Neural cell (in vitro differentiated cells): ENCODE results near the gene PTPRF. TPM values are rescaled to one million over a fixed set of nuclear protein-coding genes. Genes with fewer than 3 reads are reported as not detected.
"Not testable (repeated sequence)": the region's sequence is repeated elsewhere in the genome, so short reads cannot be mapped to it uniquely, and the experiment has no call there.

Experiments
- H2AFZ ChIP-seq: fragments of 200-600, 300-800 bp; sonication (generic), shearing (Covaris generic); 2 replicates; pipeline ENCODE4 v1.6.0; 2014; ENCODE audit warnings: low read depth, mild to moderate bottlenecking, antibody characterized with exemption, low read length, moderate library complexity
- H3F3A ChIP-seq: fragments of 200-600 bp; shearing (Covaris generic); 2 replicates; pipeline ENCODE4 v1.6.1; 2016; ENCODE audit warnings: mild to moderate bottlenecking, moderate library complexity, mixed read lengths, antibody characterized with exemption, low read length; ENCODE audit not compliant: insufficient read depth, poor library complexity, severe bottlenecking
- H3K27ac ChIP-seq: fragments of 200-600, 300-800 bp; sonication (generic), shearing (Covaris generic); 2 replicates; pipeline ENCODE4 v1.5.1; 2014; ENCODE audit warnings: mild to moderate bottlenecking, low read length, moderate library complexity
- H3K27me3 ChIP-seq: fragments of 300-800, 200-600 bp; sonication (generic), shearing (Covaris generic); 2 replicates; pipeline ENCODE4 v1.6.0; 2014; ENCODE audit warnings: mild to moderate bottlenecking, low read depth, low read length, moderate library complexity; ENCODE audit not compliant: insufficient read depth
- H3K36me3 ChIP-seq: fragments of 300-800, 200-600 bp; sonication (generic), shearing (Covaris generic); 2 replicates; pipeline ENCODE4 v1.5.1; 2014; ENCODE audit warnings: mild to moderate bottlenecking, antibody characterized with exemption, low read length, moderate library complexity; ENCODE audit not compliant: insufficient read depth
- H3K4me2 ChIP-seq: fragments of 300-800, 200-600 bp; sonication (generic), shearing (Covaris generic); 2 replicates; pipeline ENCODE4 v1.6.0; 2014; ENCODE audit warnings: mild to moderate bottlenecking, low read length
- H3K4me3 ChIP-seq: fragments of 300-800, 200-600 bp; sonication (generic), shearing (Covaris generic); 2 replicates; pipeline ENCODE4 v1.5.1; 2014; ENCODE audit warnings: mild to moderate bottlenecking, low read length, moderate library complexity
- H3K79me2 ChIP-seq: fragments of 200-600 bp; shearing (Covaris generic); replicated peaks from 2 replicates; pipeline ENCODE4 v1.6.0; 2014; ENCODE audit warnings: mild to moderate bottlenecking, low read length, moderate library complexity; ENCODE audit not compliant: insufficient read depth
- H3K9ac ChIP-seq: fragments of 300-800, 200-600 bp; sonication (generic), shearing (Covaris generic); 2 replicates; pipeline ENCODE4 v1.6.1; 2016; ENCODE audit warnings: mild to moderate bottlenecking, low read length, mixed read lengths
- H3K9me2 ChIP-seq: fragments of 200-600 bp; shearing (Covaris generic); 2 replicates; pipeline ENCODE4 v1.6.1; 2016; ENCODE audit warnings: mild to moderate bottlenecking, low read length, mixed read lengths; ENCODE audit not compliant: insufficient read depth
- H3K9me3 ChIP-seq: fragments of 200-600, 300-800 bp; sonication (generic), shearing (Covaris generic); 2 replicates; pipeline ENCODE4 v1.6.1; 2016; ENCODE audit warnings: mild to moderate bottlenecking, mixed run types, low read length, moderate library complexity, mixed read lengths
- H4K20me1 ChIP-seq: fragments of 200-600 bp; shearing (Covaris generic); 2 replicates; pipeline ENCODE4 v1.6.1; 2016; ENCODE audit warnings: mild to moderate bottlenecking, mixed run types; ENCODE audit not compliant: insufficient read depth
- EP300 ChIP-seq: fragments of 450-650 bp; conservative IDR thresholded peaks from 2 replicates; pipeline ENCODE4 v1.6.1; 2014; ENCODE audit warnings: antibody characterized with exemption, mild to moderate bottlenecking, moderate library complexity; ENCODE audit not compliant: poor library complexity, severe bottlenecking
- EZH2 ChIP-seq: fragments of 200-600, 300-800 bp; shearing (Covaris generic), sonication (generic); IDR thresholded peaks from 2 replicates; pipeline ENCODE4 v1.6.1; 2014; ENCODE audit warnings: antibody characterized with exemption, low read length, borderline replicate concordance, mild to moderate bottlenecking; ENCODE audit not compliant: insufficient read depth, poor library complexity, severe bottlenecking
- MXI1 ChIP-seq: fragments of 450-650 bp; conservative IDR thresholded peaks from 2 replicates; pipeline ENCODE4 v1.6.1; 2014; ENCODE audit warnings: antibody characterized with exemption, mild to moderate bottlenecking; ENCODE audit not compliant: poor library complexity, severe bottlenecking
- POLR2AphosphoS5 ChIP-seq: IDR thresholded peaks from 2 replicates; pipeline ENCODE4 v1.6.1; 2012
- RAD21 ChIP-seq: fragments of 450-650 bp; conservative IDR thresholded peaks from 2 replicates; pipeline ENCODE4 v1.6.1; 2014; ENCODE audit warnings: antibody characterized with exemption, mild to moderate bottlenecking, moderate library complexity
- SMC3 ChIP-seq: fragments of 450-650 bp; conservative IDR thresholded peaks from 2 replicates; pipeline ENCODE4 v1.6.1; 2014; ENCODE audit warnings: antibody characterized with exemption, mild to moderate bottlenecking, moderate library complexity; ENCODE audit not compliant: poor library complexity
- TAF1 ChIP-seq: IDR thresholded peaks from 2 replicates; pipeline ENCODE4 v1.6.1; 2012; ENCODE audit warnings: low read depth
- polyA plus RNA-seq: library from polyadenylated mRNA; depleted of rRNA; stranded (reverse); fragments of >200 nt; gene quantifications from 2 replicates; pipeline ENCODE4 v1.2.3, GENCODE V29; 2014
- TF ChIP-seq, protein P1 (sequence below): IDR thresholded peaks from 2 replicates; pipeline ENCODE4 v1.6.1; 2012; ENCODE audit warnings: borderline replicate concordance
- TF ChIP-seq, protein P2 (sequence below): fragments of 450-650 bp; IDR thresholded peaks from 2 replicates; pipeline ENCODE4 v1.5.1; 2014; ENCODE audit warnings: antibody characterized with exemption, mild to moderate bottlenecking, moderate library complexity; ENCODE audit not compliant: poor library complexity, severe bottlenecking

PTPRF gene
- polyA plus RNA-seq, 1 donor from 2014 or later, result 66.6 TPM

DNA sequence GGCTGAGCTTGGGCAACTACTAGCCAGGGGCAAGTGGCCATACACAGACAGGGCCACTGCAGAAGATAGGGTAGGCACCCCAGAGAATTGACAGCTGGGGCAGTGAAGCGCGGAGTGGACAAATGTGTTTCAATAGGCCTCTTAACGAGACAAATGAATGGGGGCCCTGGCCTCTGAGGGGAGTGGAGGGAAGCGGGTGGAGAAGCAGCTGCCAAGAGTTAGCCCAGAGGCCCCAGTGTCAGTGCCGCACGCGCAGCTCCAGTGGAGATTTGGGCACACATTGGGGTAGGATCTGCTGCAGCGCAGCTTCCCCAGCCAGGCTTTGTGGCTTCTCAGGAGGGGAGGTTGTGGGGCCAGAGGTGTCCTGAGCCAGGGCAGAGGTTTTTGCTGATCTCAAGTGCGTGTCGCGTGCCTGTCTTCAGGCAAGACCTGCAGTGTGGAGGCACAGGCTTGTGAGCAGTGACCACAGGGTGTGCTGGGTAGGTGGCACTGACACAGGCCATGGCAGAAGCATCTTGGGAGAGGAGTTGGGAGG, 16.9 kb downstream of the PTPRF start:
- Histone ChIP-seq H3F3A (no peaks in the 10 kb centered on the region), H3K27ac (no peak overlapping the region), H3K4me2 (no peak overlapping the region), H3K9ac (no peak overlapping the region), H3K4me3 (no peak overlapping the region), H3K79me2 (no peaks in the 10 kb centered on the region), H4K20me1 (no peaks in the 10 kb centered on the region), H3K9me2 (no peaks in the 10 kb centered on the region), H3K9me3 (no peaks in the 10 kb centered on the region), H3K36me3 (no peaks in the 10 kb centered on the region), H2AFZ (no peak overlapping the region), H3K27me3 (no peaks in the 10 kb centered on the region)
- TF ChIP-seq EZH2 (no peak), EP300 (no peak)
- TF ChIP-seq, protein P1, sequence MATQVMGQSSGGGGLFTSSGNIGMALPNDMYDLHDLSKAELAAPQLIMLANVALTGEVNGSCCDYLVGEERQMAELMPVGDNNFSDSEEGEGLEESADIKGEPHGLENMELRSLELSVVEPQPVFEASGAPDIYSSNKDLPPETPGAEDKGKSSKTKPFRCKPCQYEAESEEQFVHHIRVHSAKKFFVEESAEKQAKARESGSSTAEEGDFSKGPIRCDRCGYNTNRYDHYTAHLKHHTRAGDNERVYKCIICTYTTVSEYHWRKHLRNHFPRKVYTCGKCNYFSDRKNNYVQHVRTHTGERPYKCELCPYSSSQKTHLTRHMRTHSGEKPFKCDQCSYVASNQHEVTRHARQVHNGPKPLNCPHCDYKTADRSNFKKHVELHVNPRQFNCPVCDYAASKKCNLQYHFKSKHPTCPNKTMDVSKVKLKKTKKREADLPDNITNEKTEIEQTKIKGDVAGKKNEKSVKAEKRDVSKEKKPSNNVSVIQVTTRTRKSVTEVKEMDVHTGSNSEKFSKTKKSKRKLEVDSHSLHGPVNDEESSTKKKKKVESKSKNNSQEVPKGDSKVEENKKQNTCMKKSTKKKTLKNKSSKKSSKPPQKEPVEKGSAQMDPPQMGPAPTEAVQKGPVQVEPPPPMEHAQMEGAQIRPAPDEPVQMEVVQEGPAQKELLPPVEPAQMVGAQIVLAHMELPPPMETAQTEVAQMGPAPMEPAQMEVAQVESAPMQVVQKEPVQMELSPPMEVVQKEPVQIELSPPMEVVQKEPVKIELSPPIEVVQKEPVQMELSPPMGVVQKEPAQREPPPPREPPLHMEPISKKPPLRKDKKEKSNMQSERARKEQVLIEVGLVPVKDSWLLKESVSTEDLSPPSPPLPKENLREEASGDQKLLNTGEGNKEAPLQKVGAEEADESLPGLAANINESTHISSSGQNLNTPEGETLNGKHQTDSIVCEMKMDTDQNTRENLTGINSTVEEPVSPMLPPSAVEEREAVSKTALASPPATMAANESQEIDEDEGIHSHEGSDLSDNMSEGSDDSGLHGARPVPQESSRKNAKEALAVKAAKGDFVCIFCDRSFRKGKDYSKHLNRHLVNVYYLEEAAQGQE, result no peak

DNA sequence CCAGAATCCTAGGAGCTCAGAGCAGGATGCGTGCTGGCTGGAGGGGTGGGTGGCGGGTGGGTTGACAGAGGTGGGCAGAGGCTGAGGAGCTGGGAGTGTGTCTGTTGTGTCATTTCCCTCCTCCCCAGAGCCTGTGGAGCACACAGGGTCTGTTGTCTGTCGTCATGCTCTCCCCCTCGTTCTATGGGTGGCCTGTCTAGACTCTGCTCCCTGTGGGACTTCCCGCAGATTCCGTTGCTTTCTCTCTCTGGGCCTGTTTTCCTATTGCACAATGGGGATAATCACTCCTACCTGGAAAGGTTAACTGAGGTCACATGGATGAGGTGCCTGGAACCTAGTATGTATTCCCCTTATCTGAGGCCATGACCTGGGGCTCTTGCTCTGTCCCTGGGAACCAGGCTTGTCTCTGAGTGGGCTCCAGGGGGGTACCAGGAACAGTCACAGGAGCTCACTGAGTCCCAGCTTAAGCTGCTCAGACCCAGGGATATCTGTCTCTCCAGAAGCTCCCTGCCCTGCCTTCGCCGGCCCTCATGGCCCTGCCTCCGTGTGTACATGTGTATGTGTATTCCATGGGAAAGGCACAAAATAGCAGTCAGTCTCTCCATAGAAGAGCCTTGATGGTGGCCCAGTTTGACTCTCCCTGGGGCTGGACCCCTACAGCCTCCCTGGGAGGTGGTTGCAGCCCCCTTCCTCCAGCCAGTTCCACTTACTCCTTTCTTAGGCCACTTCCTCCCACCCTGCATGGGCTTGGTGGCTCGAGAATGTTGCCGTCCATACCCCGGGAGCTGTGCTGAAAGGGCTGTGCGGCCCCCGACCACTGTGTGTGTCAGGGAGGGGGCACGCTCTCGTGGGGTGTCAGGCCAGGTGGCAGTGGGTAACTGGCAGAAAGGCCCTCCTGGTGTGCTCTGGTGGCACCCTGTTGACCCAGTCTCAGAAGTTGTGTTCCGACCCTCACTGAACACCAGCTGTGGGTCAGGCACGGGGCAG, 17.9 kb downstream of the PTPRF start:
- no peak overlapping the region for H3K4me2 ChIP-seq

DNA sequence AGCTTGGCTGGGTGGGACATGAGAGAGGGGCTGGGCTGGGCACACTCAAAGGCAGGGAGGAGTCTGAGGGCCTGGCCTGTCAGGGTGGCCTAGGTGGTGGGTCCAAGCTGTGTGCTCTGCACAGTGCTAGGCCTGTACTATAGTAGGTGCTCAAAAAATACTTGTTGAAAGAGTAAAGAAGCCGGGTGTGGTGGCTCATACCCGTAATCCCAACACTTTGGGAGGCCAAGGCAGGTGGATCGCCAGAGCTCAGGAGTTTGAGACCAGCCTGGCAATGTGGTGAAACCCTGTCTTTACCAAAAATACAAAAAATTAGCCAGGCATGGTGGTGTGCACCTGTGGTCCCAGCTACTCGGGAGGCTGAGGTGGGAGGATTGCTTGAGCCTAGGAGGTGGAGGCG, 18.7 kb downstream of the PTPRF start:
- not testable (repeated sequence) for H4K20me1 ChIP-seq, H2AFZ ChIP-seq, H3K27me3 ChIP-seq, H3K4me2 ChIP-seq, H3F3A ChIP-seq, H3K9me3 ChIP-seq, H3K79me2 ChIP-seq, H3K36me3 ChIP-seq, H3K27ac ChIP-seq, H3K9me2 ChIP-seq, H3K9ac ChIP-seq, H3K4me3 ChIP-seq

More for the DNA sequence above, 17.9 kb downstream of the PTPRF start:
- TF ChIP-seq, protein P2, sequence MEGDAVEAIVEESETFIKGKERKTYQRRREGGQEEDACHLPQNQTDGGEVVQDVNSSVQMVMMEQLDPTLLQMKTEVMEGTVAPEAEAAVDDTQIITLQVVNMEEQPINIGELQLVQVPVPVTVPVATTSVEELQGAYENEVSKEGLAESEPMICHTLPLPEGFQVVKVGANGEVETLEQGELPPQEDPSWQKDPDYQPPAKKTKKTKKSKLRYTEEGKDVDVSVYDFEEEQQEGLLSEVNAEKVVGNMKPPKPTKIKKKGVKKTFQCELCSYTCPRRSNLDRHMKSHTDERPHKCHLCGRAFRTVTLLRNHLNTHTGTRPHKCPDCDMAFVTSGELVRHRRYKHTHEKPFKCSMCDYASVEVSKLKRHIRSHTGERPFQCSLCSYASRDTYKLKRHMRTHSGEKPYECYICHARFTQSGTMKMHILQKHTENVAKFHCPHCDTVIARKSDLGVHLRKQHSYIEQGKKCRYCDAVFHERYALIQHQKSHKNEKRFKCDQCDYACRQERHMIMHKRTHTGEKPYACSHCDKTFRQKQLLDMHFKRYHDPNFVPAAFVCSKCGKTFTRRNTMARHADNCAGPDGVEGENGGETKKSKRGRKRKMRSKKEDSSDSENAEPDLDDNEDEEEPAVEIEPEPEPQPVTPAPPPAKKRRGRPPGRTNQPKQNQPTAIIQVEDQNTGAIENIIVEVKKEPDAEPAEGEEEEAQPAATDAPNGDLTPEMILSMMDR, result no peak
- TF ChIP-seq EP300, result no peak
- TF ChIP-seq MXI1, result no peak
- TF ChIP-seq TAF1, result no peak
- TF ChIP-seq EZH2, result no peak
- TF ChIP-seq RAD21, result no peak
- TF ChIP-seq SMC3, result no peak
- TF ChIP-seq, protein P1, result no peak
- no peak for TF ChIP-seq POLR2AphosphoS5
- Histone ChIP-seq H3K9ac (no peak overlapping the region), H3K27ac (no peak overlapping the region), H2AFZ (no peak overlapping the region), H3K4me3 (no peak overlapping the region), H3K9me3 (no peaks in the 10 kb centered on the region), H3K27me3 (no peaks in the 10 kb centered on the region), H3K79me2 (no peaks in the 10 kb centered on the region), H3K9me2 (no peaks in the 10 kb centered on the region), H3F3A (no peaks in the 10 kb centered on the region), H3K36me3 (peaks cover 3% of the 10 kb centered on the region), H4K20me1 (no peaks in the 10 kb centered on the region)
